K562 (cell line): ENCODE results near the gene CWF19L1.

Experiments
- ATF2 ChIP-seq: sonication (generic); formaldehyde crosslinking; IDR thresholded peaks from 2 replicates; pipeline ENCODE4 v1.8.1; 2022; ENCODE audit warnings: missing genetic modification reagents
- CCNT2 ChIP-seq: IDR thresholded peaks from 2 replicates; pipeline ENCODE4 v1.6.1; 2011; ENCODE audit warnings: borderline replicate concordance, low read depth, mild to moderate bottlenecking, moderate library complexity, mixed read lengths, low read length; ENCODE audit not compliant: insufficient read length; ENCODE audit errors: extremely low read depth
- CTCF ChIP-seq, 3 experiments: IDR thresholded peaks in 2 of 3; conservative IDR thresholded peaks in 1 of 3; 2 replicates each; pipeline ENCODE4 v1.5.1; 2011 to 2012; ENCODE audit warnings: low read length in 3 of 3, mild to moderate bottlenecking in 3 of 3, control low read depth in 2 of 3, improper control_type of control experiment in 1 of 3, inconsistent platforms in 1 of 3, low read depth in 1 of 3, mixed read lengths in 1 of 3, moderate library complexity in 1 of 3; ENCODE audit not compliant: insufficient read depth in 2 of 3
- E2F8 ChIP-seq: fragments of 450-650 bp; IDR thresholded peaks from 2 replicates; pipeline ENCODE4 v1.7.1; 2018; ENCODE audit warnings: mild to moderate bottlenecking, low read depth; ENCODE audit not compliant: partially characterized antibody
- GTF3C2 ChIP-seq: IDR thresholded peaks from 3 replicates; pipeline ENCODE4 v1.6.1; 2011; ENCODE audit warnings: borderline replicate concordance, mild to moderate bottlenecking, moderate library complexity; ENCODE audit not compliant: insufficient read length; ENCODE audit errors: extremely low read depth
- NELFE ChIP-seq: IDR thresholded peaks from 2 replicates; pipeline ENCODE4 v1.6.1; 2011; ENCODE audit warnings: mild to moderate bottlenecking; ENCODE audit not compliant: insufficient read depth, insufficient read length
- POLR2AphosphoS5 ChIP-seq: IDR thresholded peaks from 2 replicates; pipeline ENCODE4 v1.6.1; 2011; ENCODE audit warnings: mild to moderate bottlenecking, low read depth, low read length, moderate library complexity; ENCODE audit not compliant: control insufficient read depth, insufficient read depth
- RNF219 ChIP-seq: fragments of 250-450 bp; sonication (Bioruptor Pico); IDR thresholded peaks from 2 replicates; pipeline ENCODE4 v1.5.0; 2022; ENCODE audit warnings: mild to moderate bottlenecking
- TFE3 ChIP-seq: fragments of 450-650 bp; formaldehyde crosslinking; IDR thresholded peaks from 2 replicates; pipeline ENCODE4 v1.4.0; 2020; ENCODE audit warnings: mild to moderate bottlenecking, mixed read lengths
- UBTF ChIP-seq, 2 experiments: IDR thresholded peaks; 2 replicates each; pipeline ENCODE4 v1.6.1; 2012; ENCODE audit warnings: improper control_type of control experiment in 2 of 2, low read depth in 2 of 2, low read length in 2 of 2, borderline replicate concordance in 1 of 2
- ZNF263 ChIP-seq: sonication (generic); formaldehyde crosslinking; IDR thresholded peaks from 2 replicates; pipeline ENCODE4 v1.8.0; 2022; ENCODE audit warnings: mild to moderate bottlenecking, missing genetic modification reagents, borderline replicate concordance

- TF ChIP-seq ATF2 (CRISPR knock-in tag): no peak
- TF ChIP-seq NELFE: no peak
- no peak for TF ChIP-seq RNF219 (CRISPR knock-in tag)
- TF ChIP-seq CCNT2: no peak
- TF ChIP-seq GTF3C2: no peak
- TF ChIP-seq CTCF (IDR thresholded peaks at IDR 0.05 in 2 of 3, conservative IDR thresholded peaks at IDR 0.05 in 1 of 3; ENCODE audit: insufficient read depth in 2 of 3, low read depth in 1 of 3, low read length in 3 of 3): no peak
- TF ChIP-seq ZNF263 (CRISPR knock-in tag): no peak
- TF ChIP-seq POLR2AphosphoS5: no peak
- TF ChIP-seq UBTF (IDR thresholded peaks at IDR 0.05; ENCODE audit: borderline replicate concordance in 1 of 2, low read depth in 2 of 2, low read length in 2 of 2): no peak
- TF ChIP-seq TFE3: no peak
- TF ChIP-seq E2F8: no peak
These were observed 44.9 kb downstream of the CWF19L1 start for GRCh38 chr10:100222529-100222928.
